LNCAP (cell line): ENCODE results near the gene SNTG2.

Experiments
- CTCF ChIP-seq: fragments of 450-650 bp; IDR thresholded peaks from 2 replicates; pipeline ENCODE4 v1.5.1; 2017; ENCODE audit warnings: mild to moderate bottlenecking

Gene SNTG2

GRCh38 chr2:1381644-1382043 is 431.0 kb downstream of the SNTG2 start:
- no peak for TF ChIP-seq CTCF

- no peak for TF ChIP-seq CTCF
These were observed 442.7 kb downstream of the SNTG2 start for GRCh38 chr2:1393321-1393720.

- no peak for TF ChIP-seq CTCF
These were observed 444.2 kb downstream of the SNTG2 start for GRCh38 chr2:1394709-1395408.

GRCh38 chr2:1397350-1397749 is 446.7 kb downstream of the SNTG2 start:
- TF ChIP-seq CTCF = no peak

GRCh38 chr2:1398191-1398590 is 447.5 kb downstream of the SNTG2 start:
- no peak for TF ChIP-seq CTCF

GRCh38 chr2:1400943-1401735 is 450.5 kb downstream of the SNTG2 start:
- TF ChIP-seq CTCF = no peak

GRCh38 chr2:1402064-1402463 is 451.4 kb downstream of the SNTG2 start:
- TF ChIP-seq CTCF = no peak
